ENCODE data around the gene PRAMEF11.

The PRAMEF11 gene

GRCh38 chr1:12778907-12779306, 52.3 kb downstream of the PRAMEF11 start:
- no peaks in the 10 kb centered on the region for H3K36me3 ChIP-seq
- no peaks in the 10 kb centered on the region for H3K27me3 ChIP-seq
- H3K9me3 ChIP-seq = no peaks in the 10 kb centered on the region
- DNase-seq = peak; percentile 9
- H3K4me3 ChIP-seq (ENCODE audit: low read depth, low read length) = no peak overlapping the region
- TF ChIP-seq CTCF (IDR thresholded peaks at IDR 0.05; ENCODE audit: low read depth, low read length) = no peak
- no peaks in the 10 kb centered on the region for H3K4me1 ChIP-seq

- Histone ChIP-seq H3K9me3 (no peaks in the 10 kb centered on the region), H3K4me3 (ENCODE audit: low read depth, low read length) (no peak overlapping the region), H3K27me3 (no peaks in the 10 kb centered on the region), H3K36me3 (no peaks in the 10 kb centered on the region), H3K4me1 (no peaks in the 10 kb centered on the region)
- DNase-seq = no peak
- TF ChIP-seq CTCF (IDR thresholded peaks at IDR 0.05; ENCODE audit: low read depth, low read length) = no peak
These were observed 53.1 kb downstream of the PRAMEF11 start for GRCh38 chr1:12778061-12778460.

- no peaks in the 10 kb centered on the region for H3K36me3 ChIP-seq
- DNase-seq = no peak
- H3K9me3 ChIP-seq = no peaks in the 10 kb centered on the region
- H3K4me1 ChIP-seq = no peaks in the 10 kb centered on the region
- no peak overlapping the region for H3K4me3 ChIP-seq (ENCODE audit: low read depth, low read length)
- H3K27me3 ChIP-seq = no peaks in the 10 kb centered on the region
- no peak for TF ChIP-seq CTCF (IDR thresholded peaks at IDR 0.05; ENCODE audit: low read depth, low read length)
These were observed 54.2 kb downstream of the PRAMEF11 start for GRCh38 chr1:12776801-12777557.

GRCh38 chr1:12775443-12775842, 55.8 kb downstream of the PRAMEF11 start:
- TF ChIP-seq CTCF (IDR thresholded peaks at IDR 0.05; ENCODE audit: low read depth, low read length) = no peak
- H3K9me3 ChIP-seq = no peaks in the 10 kb centered on the region
- no peaks in the 10 kb centered on the region for H3K27me3 ChIP-seq
- H3K4me3 ChIP-seq (ENCODE audit: low read depth, low read length) = no peak overlapping the region
- H3K4me1 ChIP-seq = no peaks in the 10 kb centered on the region
- H3K36me3 ChIP-seq = no peaks in the 10 kb centered on the region
- no peak for DNase-seq

GRCh38 chr1:12774801-12775345, 56.3 kb downstream of the PRAMEF11 start:
- H3K9me3 ChIP-seq = no peaks in the 10 kb centered on the region
- no peak overlapping the region for H3K4me3 ChIP-seq (ENCODE audit: low read depth, low read length)
- no peaks in the 10 kb centered on the region for H3K27me3 ChIP-seq
- no peak for DNase-seq
- no peaks in the 10 kb centered on the region for H3K36me3 ChIP-seq
- H3K4me1 ChIP-seq = no peaks in the 10 kb centered on the region
- TF ChIP-seq CTCF (IDR thresholded peaks at IDR 0.05; ENCODE audit: low read depth, low read length) = no peak

Measured in BE2C (cell line).